Right cardiac atrium (tissue), 5 donors: ENCODE results near the gene HTD2. TPM values are rescaled to one million over a fixed set of nuclear protein-coding genes. Genes with fewer than 3 reads are reported as not detected.
"Not testable (repeated sequence)": the region's sequence is repeated elsewhere in the genome, so short reads cannot be mapped to it uniquely, and the experiment has no call there.

Source experiments
- ATAC-seq, 2 donors: fragments of 200-7000 bp; cut with Tn5 transposase; one replicate each; pipeline versions ENCODE4 v1.8.0 to v1.9.1; 2020; ENCODE audit warnings: moderate library complexity in 2 of 2, mild to moderate bottlenecking in 1 of 2
- DNase-seq, 3 donors: peaks; one replicate each; pipeline ENCODE4 v3.0.0-alpha.2; 2020
- H3K27ac ChIP-seq: one replicate; pipeline ENCODE4 v1.5.1; 2013; ENCODE audit warnings: mild to moderate bottlenecking, low read length, control low read depth, moderate library complexity
- H3K27me3 ChIP-seq: one replicate; pipeline ENCODE4 v1.6.1; 2013; ENCODE audit not compliant: control insufficient read depth, insufficient read depth
- H3K4me1 ChIP-seq: one replicate; pipeline ENCODE4 v1.6.1; 2013; ENCODE audit warnings: low read length; ENCODE audit not compliant: control insufficient read depth, insufficient read depth
- H3K4me3 ChIP-seq: one replicate; pipeline ENCODE4 v1.5.1; 2013; ENCODE audit warnings: low read length, control low read depth
- H3K9me3 ChIP-seq: one replicate; pipeline ENCODE4 v1.6.1; 2013; ENCODE audit warnings: low read length; ENCODE audit not compliant: control insufficient read depth
- WGBS: extraction: QIAGEN DNeasy Blood & Tissue Kit; methylation state at CpG from one replicate; pipeline ENCODE4 v1.1.7; 2013; 5-methylcytosine and 5-hydroxymethylcytosine counted together
- intact Hi-C, 4 donors: fragments of 100-400 bp; cut with DNase I; formaldehyde crosslinking; loops; one replicate each; pipeline versions ENCODE4 v1.11.0 to v1.14.0; 2022 to 2023
- polyA plus RNA-seq: library from polyadenylated mRNA; stranded (reverse); fragments of 200-250 nt; gene quantifications from one replicate; pipeline ENCODE4 v1.2.3, GENCODE V29; 2013
- total RNA-seq, 4 donors: library from RNA; stranded (reverse); fragmentation: NEBNext Ultra II Directional; extraction: Animal tissue kit (Norgen Biotek cat#: 25700); gene quantifications; one replicate each; pipeline ENCODE4 v1.2.1, GENCODE V29; 2021
- donor health status: healthy with polysubstance abuse.
- donor health status: DM: no; HTN: yes; CAD: no.
- donor health status: DM: no; HTN: no; CAD: no.
- donor health status: DM: no; HTN: yes; CAD: no; lungs with severe emphysema.
- donor health status: DM: yes; HTN: yes; CAD: no.

HTD2 gene
- total and polyA plus RNA-seq, 5 donors: 10.1 to 16.9 (median 14.1) TPM

DNA sequence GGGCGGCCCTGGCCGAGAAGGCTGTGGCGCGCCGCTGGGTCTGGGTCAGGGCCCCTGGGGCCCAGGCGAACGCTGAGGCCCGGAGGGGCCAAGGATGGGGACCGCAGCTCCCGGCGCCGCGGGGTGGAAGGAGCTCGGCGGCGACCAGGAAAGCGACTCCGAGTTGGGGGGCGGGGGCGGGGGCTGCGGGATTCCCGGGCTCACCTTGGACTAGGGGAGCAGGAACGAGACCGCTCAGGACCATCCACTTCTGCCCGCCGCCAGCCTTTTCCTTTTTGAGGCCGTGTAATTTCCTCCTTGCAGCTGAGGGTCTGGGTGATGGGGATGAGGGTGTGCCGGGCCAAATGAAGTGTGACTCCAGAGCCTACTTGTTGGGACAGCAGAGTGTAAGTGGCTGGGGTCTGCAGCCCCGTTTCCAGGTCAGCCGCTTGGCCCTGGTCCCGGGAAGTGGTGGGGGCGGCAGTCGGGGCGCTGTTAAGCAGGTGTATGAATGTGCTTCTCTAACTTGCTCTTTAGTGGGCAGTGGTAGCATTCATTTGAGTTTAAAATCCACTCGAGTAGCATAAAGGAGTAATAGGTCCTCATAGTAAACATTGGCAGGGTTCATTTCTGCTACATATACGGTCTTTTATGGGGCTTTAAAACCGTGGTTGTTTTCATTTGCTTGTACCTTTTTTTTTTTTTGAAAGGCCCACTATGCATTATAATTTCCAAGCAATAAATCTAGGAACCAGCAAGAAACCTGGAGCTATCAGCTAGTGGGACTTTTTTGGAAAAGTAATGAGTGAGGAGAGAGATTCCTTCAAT, 27.1 kb downstream of the HTD2 start:
- Histone ChIP-seq H3K9me3 (no peaks in the 10 kb centered on the region), H3K4me3 (peak overlapping the region; percentile 92), H3K27me3 (no peaks in the 10 kb centered on the region), H3K4me1 (peaks cover 4% of the 10 kb centered on the region), H3K27ac (peak overlapping the region; percentile 41)
- intact Hi-C loops: loop anchor here in 2 of 4 donors (5.0 kb wide), 2 partner anchors 79 to 159 kb away; partner anchors contain the start of gene KCTD6 (in 1 of the 2)
- ATAC-seq: peak; percentile 5 to 17
- 1% methylated on average over 37 of the region's 37 CpGs for WGBS
- peak in 2 of 3 donors; percentile 58 to 60 for DNase-seq

DNA sequence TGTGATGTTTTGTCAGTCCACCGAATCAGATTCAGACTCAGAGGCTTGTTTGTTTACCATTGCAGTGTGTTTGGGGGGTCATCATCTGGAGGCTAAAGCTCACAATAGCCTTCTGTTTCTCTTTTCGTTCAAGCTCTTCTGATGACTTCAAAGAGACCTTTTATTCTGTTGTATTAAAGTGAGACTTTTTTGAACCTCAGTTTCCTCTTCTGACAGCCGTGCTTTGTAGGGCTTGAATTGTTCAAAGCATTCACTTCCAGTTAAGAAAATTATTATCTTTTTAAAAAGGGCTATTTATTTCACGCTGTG, 27.6 kb downstream of the HTD2 start:
- ATAC-seq (no peak), DNase-seq (no peak)
- Histone ChIP-seq H3K27me3 (no peaks in the 10 kb centered on the region), H3K4me3 (peak overlapping the region; percentile 92), H3K4me1 (peaks cover 4% of the 10 kb centered on the region), H3K9me3 (no peaks in the 10 kb centered on the region), H3K27ac (no peak overlapping the region)
- WGBS: 33% methylated on average over 4 of the region's 4 CpGs
- intact Hi-C loops: loop anchor here in 2 of 4 donors (5.0 kb wide), 2 partner anchors 78 to 158 kb away; partner anchors contain the start of gene KCTD6 (in 1 of the 2)

DNA sequence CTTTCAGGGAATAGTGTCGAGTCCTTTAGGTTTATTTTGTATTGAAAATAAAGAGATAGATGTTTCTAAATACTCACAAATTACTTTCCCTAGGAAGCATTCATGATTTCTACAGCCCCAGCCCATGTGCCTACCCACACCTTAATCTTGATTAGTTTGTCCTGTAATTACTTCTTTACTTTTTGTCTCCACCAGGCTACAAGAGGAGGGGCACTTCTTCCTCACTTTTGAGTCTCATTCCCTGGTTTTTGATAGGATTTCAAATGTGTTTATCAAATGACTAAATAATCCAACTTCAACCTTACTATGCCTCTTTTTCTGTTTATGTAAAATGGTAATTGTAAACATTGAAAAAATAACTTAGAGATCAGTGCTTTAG, 28.2 kb downstream of the HTD2 start:
- Histone ChIP-seq H3K4me1 (peaks cover 4% of the 10 kb centered on the region), H3K27ac (no peak overlapping the region), H3K4me3 (peak overlapping the region; percentile 92), H3K27me3 (no peaks in the 10 kb centered on the region), H3K9me3 (no peaks in the 10 kb centered on the region)
- 78% methylated on average over 1 of the region's 1 CpG for WGBS
- DNase-seq: no peak
- intact Hi-C loops: loop anchor here in 2 of 4 donors (5.0 kb wide), 2 partner anchors 78 to 158 kb away; partner anchors contain the start of gene KCTD6 (in 1 of the 2)
- no peak for ATAC-seq

DNA sequence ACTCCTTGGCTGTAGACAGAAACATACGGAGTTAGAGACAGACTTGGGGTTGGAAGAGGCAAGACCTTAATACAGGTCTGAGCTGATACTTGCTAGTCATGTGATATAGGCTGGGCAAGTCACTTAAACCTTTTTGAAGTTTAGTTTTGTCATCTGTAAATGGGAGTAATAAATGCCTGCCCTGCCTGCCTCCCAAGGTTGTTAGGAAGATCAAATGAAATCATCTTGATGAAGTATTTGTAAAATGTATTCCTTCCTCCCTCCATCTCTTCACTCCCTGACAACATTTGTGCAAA, 29.3 kb downstream of the HTD2 start:
- Histone ChIP-seq H3K27me3 (no peaks in the 10 kb centered on the region), H3K9me3 (no peaks in the 10 kb centered on the region), H3K4me3 (no peak overlapping the region), H3K4me1 (peaks cover 4% of the 10 kb centered on the region), H3K27ac (peak overlapping the region; percentile 81)
- 40% methylated on average over 1 of the region's 1 CpG for WGBS
- DNase-seq: no peak
- ATAC-seq: no peak
- intact Hi-C loops: no loop called here

DNA sequence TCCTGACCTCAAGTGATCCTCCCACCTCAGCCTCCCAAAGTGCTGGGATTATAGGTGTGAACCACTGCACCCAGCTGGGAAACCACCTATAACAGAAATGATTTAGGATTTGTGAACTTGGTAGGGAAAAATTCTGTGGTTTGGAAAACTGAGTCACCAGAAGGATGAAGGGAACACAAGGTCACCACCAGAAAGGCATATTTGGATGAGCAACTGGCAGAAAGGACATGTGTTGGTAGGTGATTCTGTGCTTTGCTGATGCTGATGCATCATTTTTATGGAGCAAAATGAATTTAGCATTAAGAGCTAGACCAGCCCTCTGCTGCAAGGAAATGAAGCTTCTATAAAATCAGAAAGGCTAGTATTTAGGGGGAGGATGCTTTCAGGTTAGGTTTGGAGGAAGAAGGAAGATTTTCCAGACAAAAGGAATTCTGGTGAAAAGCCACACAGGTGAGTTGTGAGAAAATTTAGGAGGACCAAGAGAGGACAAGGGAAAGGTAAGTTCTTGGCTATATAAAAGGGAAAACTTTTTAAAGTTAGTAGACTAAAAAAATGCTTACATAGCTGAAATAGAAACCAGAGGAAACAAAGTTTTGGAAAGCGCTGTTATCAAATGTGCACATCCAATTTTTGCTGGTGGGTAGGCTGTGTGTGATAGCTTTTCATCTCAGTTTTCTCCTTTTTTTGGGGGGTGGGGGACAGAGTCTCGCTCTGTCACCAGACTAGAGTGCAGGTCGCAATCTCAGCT, 30.0 kb downstream of the HTD2 start:
- no peaks in the 10 kb centered on the region for H3K9me3 ChIP-seq
- H3K4me1 ChIP-seq: peaks cover 4% of the 10 kb centered on the region
- intact Hi-C loops: no loop called here

DNA sequence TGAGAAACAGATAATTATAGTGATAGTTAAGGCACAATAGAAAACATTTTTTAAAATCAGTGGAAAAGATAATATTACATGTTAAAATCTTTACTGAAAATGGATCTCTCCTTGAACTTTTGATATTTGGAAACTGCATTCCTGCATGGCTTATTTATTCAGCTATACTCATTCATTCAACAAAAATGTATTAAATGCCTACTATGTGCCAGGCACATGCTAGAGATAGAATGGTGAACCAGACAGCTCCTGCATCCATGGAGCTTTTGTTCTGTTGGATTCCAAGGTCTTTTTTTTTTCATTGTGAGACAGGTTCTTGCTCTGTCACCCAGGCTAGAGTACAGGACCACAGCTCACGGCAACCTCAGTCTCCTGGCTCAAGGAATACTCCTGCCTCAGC, 30.9 kb downstream of the HTD2 start:
- ATAC-seq: no peak
- H3K9me3 ChIP-seq: no peaks in the 10 kb centered on the region
- H3K27me3 ChIP-seq: no peaks in the 10 kb centered on the region
- no peak overlapping the region for H3K27ac ChIP-seq
- 92% methylated on average over 1 of the region's 1 CpG for WGBS
- no peak overlapping the region for H3K4me3 ChIP-seq
- no peak for DNase-seq
- intact Hi-C loops: no loop called here
- peaks cover 1% of the 10 kb centered on the region for H3K4me1 ChIP-seq

More for the DNA sequence above, 30.0 kb downstream of the HTD2 start:
- Histone ChIP-seq H3K27me3 (no peaks in the 10 kb centered on the region), H3K4me3 (no peak overlapping the region), H3K27ac (no peak overlapping the region)
- ATAC-seq: no peak
- no peak for DNase-seq
- WGBS: 97% methylated on average over 3 of the region's 3 CpGs

DNA sequence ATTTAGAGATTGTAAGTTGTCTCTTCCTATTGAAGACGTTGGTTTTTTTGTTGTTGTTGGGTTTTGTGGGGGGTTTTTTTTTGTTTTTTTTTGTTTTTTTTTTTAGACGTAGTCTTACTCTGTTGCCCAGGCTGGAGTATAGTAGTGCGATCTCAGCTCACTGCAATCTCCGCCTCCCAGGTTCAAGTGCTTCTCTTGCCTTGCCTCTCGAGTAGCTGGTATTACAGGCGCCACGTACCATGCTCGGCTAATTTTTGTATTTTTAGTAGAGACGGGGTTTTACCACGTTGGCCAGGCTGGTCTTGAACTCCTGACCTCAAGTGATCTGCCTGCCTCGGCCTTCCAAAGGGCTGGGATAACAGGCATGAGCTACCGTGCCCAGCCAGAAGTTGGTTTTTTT, 32.8 kb downstream of the HTD2 start:
- ATAC-seq, H3K4me3 ChIP-seq, H3K27me3 ChIP-seq, DNase-seq, intact Hi-C loops, H3K4me1 ChIP-seq, H3K27ac ChIP-seq, H3K9me3 ChIP-seq: not testable (repeated sequence)
- 92% methylated on average over 12 of the region's 12 CpGs for WGBS

DNA sequence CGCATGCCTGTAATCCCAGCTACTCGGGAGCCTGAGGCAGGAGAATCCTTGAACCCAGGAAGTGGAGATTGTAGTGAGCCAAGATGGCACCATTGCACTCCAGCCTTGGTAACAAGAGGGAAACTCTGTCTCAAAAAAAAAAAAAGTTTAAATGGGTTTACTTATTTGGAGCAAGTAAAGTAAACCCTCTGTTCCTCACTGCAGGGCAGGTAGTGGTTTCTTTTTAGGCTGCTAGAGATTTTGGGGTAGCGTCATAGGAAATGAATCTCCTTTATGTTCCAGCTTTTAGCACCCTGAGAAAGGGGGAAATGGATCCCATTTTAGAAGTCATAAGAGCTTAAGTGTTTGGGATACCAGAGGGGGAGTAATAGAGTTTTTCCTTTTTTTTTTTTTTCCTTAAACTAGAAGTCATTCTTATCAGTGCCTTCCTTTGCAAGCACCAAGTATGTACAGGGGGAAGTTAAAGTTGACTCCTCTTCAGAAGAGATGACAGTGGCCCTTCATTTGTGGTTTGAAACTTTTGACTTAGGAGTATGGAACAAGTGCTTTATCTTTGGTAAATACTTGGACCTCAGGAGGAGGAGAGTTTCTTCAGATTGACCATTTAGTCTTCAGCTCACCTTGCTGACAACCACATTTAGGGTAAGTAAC, 34.4 kb downstream of the HTD2 start:
- Histone ChIP-seq H3K27ac (no peak overlapping the region), H3K4me1 (no peaks in the 10 kb centered on the region), H3K27me3 (no peaks in the 10 kb centered on the region), H3K9me3 (no peaks in the 10 kb centered on the region), H3K4me3 (no peak overlapping the region)
- intact Hi-C loops: no loop called here
- WGBS: 96% methylated on average over 3 of the region's 3 CpGs
- no peak for DNase-seq
- no peak for ATAC-seq

DNA sequence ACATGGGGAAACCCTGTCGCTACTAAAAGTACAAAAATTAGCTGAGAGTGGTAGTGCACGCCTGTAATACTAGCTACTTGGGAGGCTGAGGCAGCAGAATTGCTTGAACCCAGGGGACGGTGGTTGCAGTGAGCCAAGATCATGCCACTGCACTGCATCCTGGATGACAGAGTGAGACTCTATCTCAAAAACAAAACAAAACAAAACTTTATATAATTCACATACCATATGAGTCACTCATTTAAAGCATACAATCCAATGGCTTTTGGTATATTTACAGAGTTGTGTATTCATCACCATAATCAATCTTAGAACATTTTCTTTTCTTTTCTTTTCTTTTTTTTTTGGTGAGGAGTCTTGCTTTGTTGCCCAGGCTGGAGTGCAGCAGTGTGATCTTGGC, 35.1 kb downstream of the HTD2 start:
- Histone ChIP-seq H3K4me3 (no peak overlapping the region), H3K9me3 (no peaks in the 10 kb centered on the region), H3K27ac (no peak overlapping the region), H3K27me3 (no peaks in the 10 kb centered on the region), H3K4me1 (no peaks in the 10 kb centered on the region)
- 90% methylated on average over 3 of the region's 3 CpGs for WGBS
- no peak for ATAC-seq
- intact Hi-C loops: no loop called here
- no peak for DNase-seq

DNA sequence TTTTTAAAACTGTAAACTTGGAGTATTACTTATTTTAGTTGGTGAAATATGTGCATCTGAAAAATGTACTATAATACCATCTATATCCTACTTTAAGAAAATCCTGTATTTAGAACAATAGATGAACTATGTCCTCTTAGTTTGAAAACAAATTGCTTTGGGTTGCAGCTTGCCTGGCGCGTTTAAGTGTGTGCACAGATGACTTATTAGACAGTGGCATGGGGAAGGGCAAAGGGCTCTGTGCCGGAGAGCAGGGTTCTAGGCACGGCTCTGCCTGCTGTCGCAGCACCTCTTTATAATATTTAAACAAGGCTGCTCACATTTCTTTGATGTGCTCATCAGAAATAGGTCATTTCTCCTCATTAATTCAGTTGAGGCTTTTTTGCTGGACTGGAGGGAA, 36.4 kb downstream of the HTD2 start:
- H3K27me3 ChIP-seq: no peaks in the 10 kb centered on the region
- H3K4me3 ChIP-seq: no peak overlapping the region
- ATAC-seq (no peak), DNase-seq (no peak)
- H3K4me1 ChIP-seq: no peaks in the 10 kb centered on the region
- intact Hi-C loops: no loop called here
- H3K9me3 ChIP-seq: no peaks in the 10 kb centered on the region
- no peak overlapping the region for H3K27ac ChIP-seq
- whole genome bisulfite sequencing: 92% methylated on average over 5 of the region's 5 CpGs

DNA sequence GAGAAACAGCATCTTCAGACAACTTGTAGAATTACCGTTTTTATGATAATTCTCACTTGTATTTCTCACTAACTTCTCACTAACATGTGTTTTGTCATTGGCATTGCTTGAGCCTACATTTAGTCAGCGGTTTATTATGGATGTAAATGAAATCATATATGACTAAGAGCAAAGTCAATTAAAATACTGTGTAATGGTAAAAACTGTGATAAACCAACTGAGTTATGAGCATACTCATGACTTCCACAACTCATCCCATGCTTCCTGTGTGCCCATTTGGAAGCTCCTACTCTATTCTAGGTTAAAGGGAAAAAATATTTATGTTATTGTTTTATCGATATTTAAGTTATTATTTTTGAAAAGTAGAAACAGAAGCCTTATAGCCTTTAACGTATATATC, 39.1 kb downstream of the HTD2 start:
- H3K9me3 ChIP-seq: no peaks in the 10 kb centered on the region
- intact Hi-C loops: no loop called here
- no peak for DNase-seq
- H3K27me3 ChIP-seq: no peaks in the 10 kb centered on the region
- no peaks in the 10 kb centered on the region for H3K4me1 ChIP-seq
- H3K4me3 ChIP-seq: no peak overlapping the region
- WGBS: 96% methylated on average over 4 of the region's 4 CpGs
- ATAC-seq: no peak
- no peak overlapping the region for H3K27ac ChIP-seq
